NCI-H446 (cell line): ENCODE results near the gene PLPPR1.

Experiments
- DNase-seq, 2 experiments: peaks; one replicate each; lab custom pipeline; 2025; lab: John Stamatoyannopoulos, UW

Gene PLPPR1

GRCh38 chr9:101209670-101210069 is 181.1 kb downstream of the PLPPR1 start:
- DNase-seq: no peak

- no peak for DNase-seq
Observed at GRCh38 chr9:101212661-101213060, 184.1 kb downstream of the PLPPR1 start.

- DNase-seq: no peak
Observed at GRCh38 chr9:101219030-101219429, 190.5 kb downstream of the PLPPR1 start.

- DNase-seq: no peak
Observed at GRCh38 chr9:101220341-101220740, 191.8 kb downstream of the PLPPR1 start.

- DNase-seq: no peak
Observed at GRCh38 chr9:101225271-101225670, 196.7 kb downstream of the PLPPR1 start.

GRCh38 chr9:101226161-101226560 is 197.6 kb downstream of the PLPPR1 start:
- DNase-seq: no peak

- DNase-seq: no peak
Observed at GRCh38 chr9:101226803-101227202, 198.3 kb downstream of the PLPPR1 start.

GRCh38 chr9:101229606-101230005 is 201.1 kb downstream of the PLPPR1 start:
- peak; percentile 32 to 42 for DNase-seq

- no peak for DNase-seq
Observed at GRCh38 chr9:101232405-101232977, 204.0 kb downstream of the PLPPR1 start.

GRCh38 chr9:101235105-101235866 is 206.8 kb downstream of the PLPPR1 start:
- peak in 1 of 2 experiments; percentile 55 for DNase-seq

GRCh38 chr9:101242651-101243050 is 214.1 kb downstream of the PLPPR1 start:
- DNase-seq: no peak

GRCh38 chr9:101246691-101247090 is 218.2 kb downstream of the PLPPR1 start:
- DNase-seq: no peak

- no peak for DNase-seq
Observed at GRCh38 chr9:101247297-101247696, 218.8 kb downstream of the PLPPR1 start.

- no peak for DNase-seq
Observed at GRCh38 chr9:101254733-101255433, 226.4 kb downstream of the PLPPR1 start.

GRCh38 chr9:101264727-101265126 is 236.2 kb downstream of the PLPPR1 start:
- DNase-seq: no peak

- DNase-seq: peak in 1 of 2 experiments; percentile 47
Observed at GRCh38 chr9:101265261-101265660, 236.7 kb downstream of the PLPPR1 start.

GRCh38 chr9:101268426-101268825 is 239.9 kb downstream of the PLPPR1 start:
- DNase-seq: no peak

- peak; percentile 24 to 52 for DNase-seq
Observed at GRCh38 chr9:101269591-101270283, 241.2 kb downstream of the PLPPR1 start.

- DNase-seq: no peak
Observed at GRCh38 chr9:101270302-101270701, 241.8 kb downstream of the PLPPR1 start.

- DNase-seq: no peak
Observed at GRCh38 chr9:101271102-101271501, 242.6 kb downstream of the PLPPR1 start.

- no peak for DNase-seq
Observed at GRCh38 chr9:101274971-101275768, 246.6 kb downstream of the PLPPR1 start.
